HG03039 (cell line): ENCODE results near the gene ADAM12.
"Not testable (repeated sequence)": the region's sequence is repeated elsewhere in the genome, so short reads cannot be mapped to it uniquely, and the experiment has no call there.

ENCODE experiments used
- ATAC-seq: cut with Tn5 transposase; IDR thresholded peaks from one replicate; pipeline ENCODE4 v1.9.1; 2021; ENCODE audit warnings: mild to moderate bottlenecking, moderate library complexity; ENCODE audit not compliant: unreplicated experiment

ADAM12 gene

DNA sequence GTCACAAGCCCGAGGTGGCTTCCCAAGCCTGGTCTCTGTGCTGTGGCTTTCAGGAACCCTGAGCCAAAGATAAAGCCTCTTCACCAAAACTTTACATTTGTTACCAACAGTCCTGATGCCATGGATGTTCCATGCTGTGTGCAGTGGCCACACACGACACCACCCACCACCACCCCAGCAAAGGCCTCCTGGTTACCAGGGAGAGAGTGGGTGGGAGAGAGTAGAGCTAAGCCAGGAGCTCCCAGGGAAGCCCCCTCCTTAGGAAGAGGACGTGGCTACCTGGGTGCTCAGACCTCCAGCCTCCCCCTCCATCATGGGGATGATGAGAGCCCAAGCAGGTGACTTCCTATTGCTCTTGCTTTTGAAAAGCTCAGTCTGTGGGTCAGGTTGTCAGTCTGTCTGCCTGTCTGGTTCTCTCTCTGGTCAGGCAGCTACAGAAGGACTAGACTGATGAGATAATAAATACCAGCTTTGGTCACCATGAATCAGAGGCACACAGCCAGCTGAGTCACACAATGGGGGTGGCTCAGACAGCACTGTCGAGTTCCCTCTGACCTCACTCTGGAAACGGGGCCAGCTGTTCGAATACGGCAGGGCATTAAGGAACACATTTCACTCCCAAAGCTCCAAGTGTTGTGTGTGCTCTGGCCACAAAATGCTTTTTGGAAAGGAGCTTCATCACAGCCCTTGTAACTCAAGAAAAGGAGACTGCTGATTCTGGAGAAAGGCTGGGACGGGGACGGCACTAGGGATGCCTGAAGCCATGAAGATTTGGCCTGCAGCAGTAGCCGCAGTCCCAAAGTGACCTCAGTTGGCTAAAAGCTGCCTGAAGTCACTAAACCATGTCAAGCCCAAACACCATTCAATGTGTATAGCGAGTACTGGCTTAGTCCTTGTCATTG lies 325.9 kb downstream of the ADAM12 start:
- ATAC-seq = no peak

DNA sequence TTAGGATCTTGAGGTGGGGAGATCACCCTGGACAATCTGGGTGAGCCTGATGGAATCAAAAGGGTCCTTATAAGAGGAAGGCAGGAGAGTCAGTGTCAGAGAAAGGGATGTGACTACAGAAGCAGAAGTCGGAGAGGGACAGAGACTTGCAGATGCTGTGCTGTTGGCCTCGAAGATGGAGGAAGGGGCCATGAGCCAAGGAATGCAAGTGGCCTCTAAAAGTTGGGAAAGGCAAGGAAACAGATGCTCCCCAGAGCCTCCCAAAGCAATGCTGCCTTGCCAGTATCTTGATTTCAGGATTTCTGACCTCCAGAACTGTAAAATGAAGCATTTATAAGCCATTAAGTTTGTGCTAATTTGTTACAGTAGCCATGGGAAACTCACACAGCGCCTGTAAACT lies 326.8 kb downstream of the ADAM12 start:
- ATAC-seq = no peak

DNA sequence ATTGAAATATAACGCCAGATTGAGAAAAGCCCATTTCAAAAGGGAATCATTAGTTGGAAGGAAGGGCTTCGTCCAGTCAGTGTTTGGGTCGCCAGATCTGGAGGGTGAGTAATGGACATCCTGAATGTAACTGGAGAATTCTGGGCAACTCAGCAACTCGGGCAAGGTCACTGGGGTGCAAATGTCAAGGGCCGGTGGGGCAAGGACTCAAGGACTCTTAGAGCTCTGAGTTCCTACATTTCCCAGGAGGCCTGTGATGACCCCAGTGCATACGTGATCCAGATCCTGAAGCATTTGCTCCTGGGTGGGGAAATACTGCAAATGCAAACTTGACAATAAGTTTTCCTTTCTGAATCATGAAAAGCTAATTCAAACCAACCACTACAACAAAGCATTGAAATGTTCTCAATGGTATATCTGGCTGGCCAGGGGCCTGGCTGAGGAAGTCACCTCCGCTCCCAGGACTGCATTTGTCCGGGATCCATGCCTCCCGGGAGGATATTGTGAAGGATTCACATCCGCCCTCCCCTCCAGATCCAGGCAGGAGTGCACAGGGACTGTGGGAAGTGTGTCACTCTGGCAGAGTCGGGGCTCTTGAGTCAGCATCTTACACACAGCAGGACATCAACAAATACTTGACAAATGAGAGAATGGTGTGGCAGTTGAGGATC lies 327.9 kb downstream of the ADAM12 start:
- no peak for ATAC-seq

DNA sequence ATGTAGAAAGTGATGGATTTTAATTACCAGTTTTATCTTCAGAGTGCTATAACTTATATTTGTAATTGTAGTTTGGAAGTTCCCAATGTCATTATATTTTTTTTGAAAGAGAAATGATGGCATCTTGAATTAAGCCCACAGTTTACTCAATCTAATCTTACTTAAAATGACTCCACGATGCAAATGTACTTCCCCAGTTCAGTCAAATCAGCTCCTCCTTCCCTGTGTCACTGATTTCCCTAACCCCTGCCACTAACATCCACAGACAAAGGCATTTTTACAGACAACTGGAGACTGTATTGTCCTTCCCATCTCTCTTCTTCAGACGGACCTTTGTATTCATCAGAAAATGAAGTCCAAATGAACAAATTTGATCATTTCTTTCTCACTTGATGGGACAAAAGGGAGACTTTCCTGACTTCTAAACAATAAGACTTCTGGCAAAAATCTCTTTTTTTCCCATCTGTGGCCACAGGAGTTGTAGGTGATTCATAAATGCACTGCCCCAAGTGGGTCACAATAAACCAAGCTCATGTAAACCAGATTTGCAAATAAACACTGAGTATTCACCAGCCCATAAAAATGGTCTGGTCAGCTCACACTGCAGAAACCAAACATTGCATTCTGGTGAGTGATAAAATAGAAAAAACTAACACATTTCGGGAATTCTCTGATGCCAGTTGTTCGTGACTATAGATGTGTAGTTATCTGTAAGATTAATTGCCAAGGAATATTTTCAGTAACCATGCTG lies 329.0 kb downstream of the ADAM12 start:
- ATAC-seq = no peak

DNA sequence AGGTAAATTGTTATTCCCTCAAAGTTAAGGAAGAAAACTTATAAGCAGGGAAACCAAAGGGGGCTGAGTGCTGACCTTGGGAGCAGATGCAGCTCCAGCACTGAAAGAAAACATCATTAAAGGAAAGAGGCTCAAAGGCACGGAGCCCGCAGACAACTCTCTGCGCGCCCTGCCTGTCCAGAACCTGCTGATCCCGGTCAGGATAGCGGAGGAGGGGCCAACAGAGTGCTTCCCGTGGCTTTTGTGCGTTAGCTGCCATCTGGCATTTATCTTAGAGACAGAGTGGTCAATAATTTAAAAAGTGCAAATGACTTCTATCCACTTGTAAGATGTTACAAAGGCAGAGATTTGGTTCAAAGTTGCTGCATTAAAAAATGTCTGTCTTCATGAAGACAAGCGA lies 329.8 kb downstream of the ADAM12 start:
- ATAC-seq = no peak

DNA sequence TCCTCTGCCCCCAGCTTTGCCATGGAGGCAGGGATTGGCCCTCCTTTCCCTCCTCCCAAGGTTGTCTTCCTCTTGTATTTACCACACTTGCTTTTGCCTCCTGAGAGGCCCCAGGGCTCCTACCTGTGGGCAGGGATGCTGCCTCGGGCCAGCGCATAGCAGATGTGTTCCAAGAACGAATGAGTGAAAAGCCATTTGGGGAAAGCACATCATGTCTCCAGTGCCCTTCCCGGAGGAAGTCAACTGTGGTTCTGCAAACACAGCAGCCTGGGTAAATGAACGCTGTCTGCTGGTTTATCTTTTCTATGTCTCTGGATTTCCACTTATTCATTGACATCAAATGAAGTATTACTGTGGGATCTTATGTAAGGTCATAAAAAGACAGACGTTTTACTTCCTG lies 330.2 kb downstream of the ADAM12 start:
- ATAC-seq = no peak

DNA sequence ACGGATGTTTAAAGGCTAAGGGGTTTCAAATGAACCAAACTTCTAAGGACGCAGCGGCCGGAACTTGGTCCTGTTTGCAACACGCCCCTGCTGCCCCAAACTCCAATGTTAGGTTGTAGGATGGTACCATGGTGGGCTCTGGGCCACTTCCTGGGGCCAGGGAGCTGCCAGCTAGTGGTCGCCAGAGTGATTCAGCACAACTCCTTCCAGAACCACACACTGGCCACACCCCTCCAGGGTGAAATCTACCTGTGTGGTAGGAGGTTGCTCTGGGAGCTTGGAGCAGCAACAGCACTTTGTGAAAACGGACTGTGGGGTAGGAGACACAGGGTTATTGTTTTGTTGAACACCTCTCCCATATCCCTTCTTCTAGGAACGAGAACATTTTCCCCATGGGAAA lies 330.8 kb downstream of the ADAM12 start:
- ATAC-seq = no peak

DNA sequence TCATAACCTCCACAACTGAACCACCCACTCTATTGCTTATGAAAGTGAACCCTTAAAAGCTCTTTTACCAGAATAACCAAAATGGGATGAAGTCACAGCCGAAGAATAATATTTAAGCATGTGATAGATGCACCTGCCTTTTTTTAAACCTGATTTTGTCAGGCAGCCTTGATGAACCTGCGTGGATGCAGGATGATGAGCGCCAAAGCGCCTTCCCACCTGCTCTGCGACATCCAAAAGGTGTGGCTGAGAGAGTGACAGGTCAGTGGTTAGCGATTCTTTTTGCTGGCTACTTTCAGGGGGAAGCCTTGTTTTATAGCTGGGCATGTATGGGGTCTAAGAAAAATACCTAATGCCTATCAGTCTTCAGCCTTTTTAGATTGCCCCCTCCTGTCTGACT lies 334.1 kb downstream of the ADAM12 start:
- ATAC-seq = no peak

DNA sequence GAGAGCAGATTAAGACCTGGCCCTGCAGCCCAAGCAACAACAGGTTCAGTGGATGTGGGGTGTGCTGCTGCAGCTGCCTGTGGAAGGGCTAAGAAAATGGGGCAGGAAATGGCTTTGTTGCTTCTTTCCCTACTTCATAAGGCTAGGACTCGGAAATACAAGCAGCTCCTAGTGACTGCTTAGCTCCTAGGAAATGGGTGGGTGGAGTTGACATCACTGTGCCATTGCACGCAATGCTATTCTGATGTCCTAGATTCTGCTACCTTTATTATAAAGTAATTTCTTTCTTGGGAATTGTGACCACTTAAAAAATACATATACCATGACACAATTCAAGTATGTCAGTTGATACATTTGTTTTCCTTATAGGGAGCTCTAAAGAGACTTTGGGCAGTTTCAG lies 336.1 kb downstream of the ADAM12 start:
- no peak for ATAC-seq

DNA sequence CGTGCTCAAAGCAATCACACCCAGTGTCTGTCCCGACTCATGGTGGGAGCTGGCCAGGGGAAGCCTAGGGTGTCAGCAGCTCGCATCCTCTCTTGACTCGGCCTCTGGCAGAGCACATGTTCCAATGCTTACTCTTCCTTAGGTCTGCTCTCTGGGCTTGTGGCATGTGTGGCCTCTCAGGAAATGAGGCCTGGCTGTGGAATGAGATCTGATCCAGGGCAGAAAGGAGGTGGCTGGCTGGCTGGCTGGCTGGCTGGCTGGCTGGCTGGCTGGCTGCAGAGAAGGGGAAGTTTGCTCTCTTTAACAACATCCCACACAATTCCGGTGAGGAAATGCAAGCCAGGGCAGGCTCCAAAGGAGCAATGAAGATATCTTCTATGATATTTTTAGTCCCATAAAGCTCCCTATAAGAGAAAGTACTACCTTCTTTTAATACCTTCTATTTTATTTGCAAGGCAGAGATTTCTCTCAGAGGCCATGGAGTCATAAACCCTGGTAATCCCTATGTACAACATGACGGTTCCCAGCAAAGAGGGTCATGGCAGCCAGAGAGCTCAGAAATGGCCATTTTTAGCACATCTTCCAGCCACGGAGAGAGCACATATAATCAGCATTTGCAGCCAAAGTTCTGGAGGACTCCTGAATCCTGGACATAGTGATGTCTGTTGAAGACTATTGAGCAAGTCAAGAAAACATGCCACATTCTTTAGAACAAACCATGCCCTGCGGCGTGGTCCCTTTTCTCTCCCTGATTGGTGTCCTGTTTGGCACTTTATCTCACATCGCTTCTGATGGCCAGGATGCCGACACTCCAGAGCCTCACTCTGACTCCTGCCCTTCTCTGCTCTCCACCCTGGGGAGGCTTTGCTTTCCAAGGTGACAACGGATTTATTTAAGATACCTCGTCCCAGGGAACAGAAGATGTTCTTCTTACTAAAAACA lies 338.2 kb downstream of the ADAM12 start:
- no peak for ATAC-seq

DNA sequence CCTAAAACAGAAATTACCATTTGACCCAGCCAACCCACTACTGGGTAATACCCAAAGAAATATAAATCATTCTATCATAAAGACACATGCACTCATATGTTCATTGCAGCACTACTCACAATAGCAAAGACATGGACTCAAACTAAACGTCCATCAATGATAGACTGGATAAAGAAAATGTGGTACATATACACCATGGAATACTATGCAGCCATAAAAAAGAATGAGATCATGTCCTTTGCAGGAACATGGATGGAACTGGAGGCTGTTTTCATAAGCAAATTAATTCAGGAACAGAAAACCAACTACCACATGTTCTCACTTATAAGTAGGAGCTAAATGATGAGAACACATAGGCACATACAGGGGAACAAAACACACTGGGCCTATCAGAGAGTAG lies 340.5 kb downstream of the ADAM12 start:
- ATAC-seq = not testable (repeated sequence)

DNA sequence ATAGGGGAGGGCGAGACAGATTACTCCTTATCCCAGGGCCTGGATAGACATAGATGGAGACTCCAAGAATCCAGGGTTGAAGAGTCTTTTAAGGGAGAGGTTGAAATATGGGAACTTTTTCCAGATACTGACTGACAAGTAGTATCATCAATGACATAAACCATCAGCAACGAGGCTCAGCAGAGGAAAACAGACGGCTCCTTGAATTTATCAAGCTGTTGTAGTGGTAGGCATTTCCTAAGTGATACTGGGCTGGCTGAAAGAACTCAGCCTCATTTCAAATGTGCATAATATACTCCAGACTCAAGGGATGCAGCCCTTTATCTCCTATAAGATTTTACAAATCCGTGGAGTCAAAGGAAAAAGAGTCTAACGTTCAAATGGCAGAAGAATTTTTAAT lies 341.4 kb downstream of the ADAM12 start:
- ATAC-seq = no peak

DNA sequence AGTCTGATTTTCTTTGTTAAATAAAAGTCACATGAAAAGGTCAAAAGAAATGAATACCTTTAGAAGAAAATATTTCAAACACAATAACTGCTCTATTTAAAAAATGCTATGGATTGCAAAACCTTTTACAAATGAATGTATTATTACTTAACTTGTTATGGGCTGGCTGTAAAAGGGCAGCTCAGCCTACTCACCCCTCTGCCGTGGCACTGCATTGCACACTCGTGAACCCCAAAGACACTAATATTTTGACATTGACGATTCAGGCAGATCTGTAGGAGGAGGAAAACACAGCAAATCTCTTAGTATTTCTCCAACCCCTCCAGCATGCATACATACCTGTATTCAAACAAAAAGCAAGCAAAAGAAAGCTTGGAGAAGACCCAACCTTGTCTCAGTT lies 342.4 kb downstream of the ADAM12 start:
- no peak for ATAC-seq

DNA sequence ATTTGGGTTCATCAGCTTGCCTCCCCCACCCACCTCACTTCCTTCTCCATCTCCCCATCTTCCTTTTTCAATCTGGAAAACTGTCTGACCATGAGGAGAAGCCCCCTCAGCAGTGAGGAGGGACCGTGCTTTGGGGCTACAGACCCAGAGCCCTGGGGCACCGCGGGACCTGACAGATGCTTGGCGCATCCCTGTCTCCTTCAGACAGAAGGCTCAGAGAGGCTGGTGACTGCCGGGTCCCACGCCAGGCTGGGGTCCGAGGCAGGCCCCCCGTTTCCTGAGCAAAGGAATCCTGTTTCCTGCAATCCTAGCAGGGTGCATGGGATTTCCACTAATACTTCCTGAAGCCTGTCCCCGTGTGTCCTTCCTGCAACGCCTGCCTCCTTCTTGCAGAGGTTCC lies 344.9 kb downstream of the ADAM12 start:
- ATAC-seq = no peak

DNA sequence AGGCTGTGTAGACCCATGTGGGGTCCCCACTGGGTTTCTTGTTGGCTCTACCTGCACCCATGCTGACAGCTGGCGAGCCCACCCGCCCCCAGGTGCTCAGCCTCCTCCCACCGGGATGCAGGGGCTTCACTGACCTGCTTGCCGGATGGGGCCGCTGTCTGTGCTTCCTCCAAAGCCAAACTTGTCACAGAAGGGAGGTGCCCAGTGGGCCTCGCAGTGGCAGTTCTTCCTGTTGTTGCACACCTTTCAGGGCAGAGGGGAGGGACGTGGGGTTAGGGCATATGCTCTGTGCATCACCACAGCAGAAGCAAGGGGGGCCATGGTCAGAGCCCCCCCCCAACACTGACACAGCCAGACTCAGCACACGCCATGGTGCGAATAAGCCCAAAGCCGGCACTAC lies 345.4 kb downstream of the ADAM12 start:
- ATAC-seq = no peak

DNA sequence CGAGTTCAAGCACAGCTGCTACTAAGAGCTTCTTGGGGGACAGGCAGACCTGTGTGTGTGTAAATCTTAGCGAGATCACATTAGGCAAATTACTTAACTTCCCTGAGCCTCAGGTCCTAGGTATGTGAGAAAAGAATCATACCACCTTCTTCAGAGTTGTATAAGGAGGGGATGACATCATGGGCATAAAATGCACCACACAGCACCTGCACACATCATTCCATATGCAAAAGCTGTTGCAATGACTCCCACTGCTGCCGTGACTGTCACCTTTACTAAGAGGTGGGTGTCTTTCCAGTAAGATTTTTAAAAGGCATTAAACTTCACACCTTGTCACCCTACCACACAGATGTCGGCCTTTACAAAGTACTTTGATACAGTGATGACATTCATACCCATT lies 345.9 kb downstream of the ADAM12 start:
- ATAC-seq = no peak

DNA sequence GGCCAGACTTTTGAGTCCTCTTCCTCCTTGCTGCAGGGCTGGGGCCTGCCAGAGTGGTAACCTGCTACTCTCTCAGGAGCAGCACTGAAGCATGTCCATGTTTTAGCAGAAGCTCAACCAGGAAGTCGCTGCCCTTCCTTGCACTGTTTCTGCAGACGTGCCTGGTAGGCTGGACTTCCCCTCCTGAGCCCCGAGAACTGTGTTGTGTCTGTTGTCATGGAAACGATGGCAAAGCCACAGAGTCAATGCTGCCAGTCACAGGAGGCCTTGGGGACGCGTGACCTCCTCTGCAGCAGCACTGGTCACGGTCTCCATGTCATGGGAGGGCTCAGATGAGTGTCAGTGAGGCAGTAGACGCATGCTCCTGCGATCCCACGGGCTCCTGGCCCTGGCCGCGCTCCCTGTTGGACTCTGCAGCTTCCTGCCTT lies 346.5 kb downstream of the ADAM12 start:
- ATAC-seq = peak; percentile 99

DNA sequence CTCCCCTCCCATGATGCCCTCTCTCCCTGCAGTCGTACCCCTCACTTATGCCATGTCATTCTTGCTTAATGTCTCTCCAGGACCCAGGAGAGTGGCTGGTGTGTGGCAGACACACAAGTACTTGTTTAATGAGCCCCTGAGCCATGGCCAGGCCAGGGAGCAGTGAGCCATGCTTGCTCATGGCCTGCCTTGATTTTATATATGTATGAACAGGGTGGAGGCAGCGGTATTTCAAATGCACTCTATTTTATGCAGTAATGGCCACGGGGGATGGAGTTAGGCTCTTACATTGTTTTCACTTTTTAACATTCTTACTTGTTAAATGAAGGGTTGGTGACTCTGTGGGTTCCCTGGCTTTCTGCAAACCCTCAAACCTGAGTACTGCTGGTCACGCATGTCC lies 347.2 kb downstream of the ADAM12 start:
- no peak for ATAC-seq

DNA sequence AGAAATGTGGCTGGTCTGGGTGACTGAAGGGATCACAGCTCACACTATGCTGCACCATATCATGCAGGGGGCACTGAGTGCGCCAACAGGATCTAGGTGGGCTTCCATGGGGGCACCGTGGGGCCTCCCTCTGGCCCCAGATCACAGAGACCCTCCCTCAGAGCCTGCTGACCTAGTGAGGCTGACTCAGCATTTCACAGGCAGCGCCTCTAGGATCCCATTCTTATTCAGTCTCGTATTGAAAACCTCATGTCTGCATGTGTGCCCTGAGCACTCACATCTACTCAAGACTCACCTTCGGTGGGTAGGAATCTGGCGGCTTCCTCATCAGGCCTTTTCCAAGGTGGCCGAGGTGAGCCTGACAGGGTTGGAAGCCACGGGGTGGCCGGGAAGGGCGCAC lies 350.3 kb downstream of the ADAM12 start:
- ATAC-seq = no peak

DNA sequence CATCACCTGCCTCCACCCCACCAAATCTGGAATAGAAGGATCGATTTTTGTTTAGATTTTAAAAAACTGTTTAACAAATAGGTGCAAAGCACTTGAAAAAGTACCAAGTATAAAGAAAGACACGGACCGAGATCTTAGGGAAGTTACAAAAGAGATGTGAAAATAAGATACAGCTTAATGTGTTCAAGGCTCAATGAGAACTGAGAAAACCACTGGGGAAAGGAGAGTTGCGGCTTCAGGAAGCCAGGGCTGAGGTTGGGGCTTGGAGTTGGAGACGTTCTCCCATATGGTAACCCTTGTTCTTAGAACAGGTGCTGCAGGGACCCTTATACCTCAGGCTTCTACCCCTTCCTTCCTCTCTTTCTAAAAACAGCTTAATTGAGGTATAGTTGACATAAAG lies 351.8 kb downstream of the ADAM12 start:
- no peak for ATAC-seq

DNA sequence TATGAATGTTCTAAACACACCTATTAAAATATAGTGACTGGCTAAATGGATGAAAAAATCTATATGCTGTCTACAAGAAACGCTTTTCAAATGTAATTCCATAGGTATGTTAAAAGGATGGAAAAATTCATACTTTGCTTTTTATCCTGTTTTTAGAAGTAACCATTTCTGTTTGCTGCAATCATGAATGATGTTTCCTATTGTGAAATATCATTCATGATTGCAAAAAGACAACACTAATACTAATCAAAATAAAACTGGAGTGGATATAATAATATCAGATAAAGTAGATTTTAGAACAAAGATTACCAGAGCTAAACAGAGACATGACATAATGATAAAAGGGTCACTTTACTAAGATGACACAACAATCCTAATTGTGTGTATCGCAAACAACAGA lies 353.7 kb downstream of the ADAM12 start:
- no peak for ATAC-seq
